ENCODE data around the gene AS3MT. TPM values are rescaled to one million over a fixed set of nuclear protein-coding genes. Genes with fewer than 3 reads are reported as not detected.

Gene AS3MT
- total and polyA plus RNA-seq, 9 donors = 1.5 to 32.8 (median 5.3) TPM

DNA sequence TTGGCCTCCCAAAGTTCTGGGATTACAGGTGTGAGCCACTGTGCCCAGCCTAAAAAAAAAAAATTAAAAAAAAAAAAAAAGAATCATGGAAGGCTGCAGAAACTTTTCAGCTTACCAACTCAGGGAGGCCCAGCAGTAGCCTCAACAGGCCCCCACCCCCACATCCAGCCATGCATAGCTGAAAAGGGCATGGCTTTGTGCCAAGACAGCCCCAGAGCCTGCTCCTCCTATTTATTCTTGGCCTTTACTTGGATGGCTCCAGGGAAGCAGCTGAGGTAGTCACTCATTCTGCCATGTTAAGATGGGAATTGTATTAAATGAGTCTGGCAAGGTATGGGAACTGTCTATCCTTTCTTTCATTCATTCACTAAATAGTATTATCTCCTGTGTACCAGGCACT is 35.1 kb downstream of the AS3MT start:
- no peak for DNase-seq
- Histone ChIP-seq H3K27me3 (no peaks in the 10 kb centered on the region), H3K36me3 (no peaks in the 10 kb centered on the region), H3K9me3 (no peaks in the 10 kb centered on the region), H3K4me3 (no peak overlapping the region), H3K27ac (no peak overlapping the region), H3K4me1 (ENCODE audit: insufficient read depth) (no peaks in the 10 kb centered on the region)
- intact Hi-C loops (cut with DNase I) = loop anchor here in 3 of 4 donors (5.0 to 10.0 kb wide), 3 partner anchors 67 to 177 kb away; partner anchors contain the start of gene CYP17A1 (in 2 of the 3)
- TF ChIP-seq EP300 (IDR thresholded peaks at IDR 0.05) (no peak), POLR2A (IDR thresholded peaks at IDR 0.05) (no peak)
- TF ChIP-seq, protein P1, sequence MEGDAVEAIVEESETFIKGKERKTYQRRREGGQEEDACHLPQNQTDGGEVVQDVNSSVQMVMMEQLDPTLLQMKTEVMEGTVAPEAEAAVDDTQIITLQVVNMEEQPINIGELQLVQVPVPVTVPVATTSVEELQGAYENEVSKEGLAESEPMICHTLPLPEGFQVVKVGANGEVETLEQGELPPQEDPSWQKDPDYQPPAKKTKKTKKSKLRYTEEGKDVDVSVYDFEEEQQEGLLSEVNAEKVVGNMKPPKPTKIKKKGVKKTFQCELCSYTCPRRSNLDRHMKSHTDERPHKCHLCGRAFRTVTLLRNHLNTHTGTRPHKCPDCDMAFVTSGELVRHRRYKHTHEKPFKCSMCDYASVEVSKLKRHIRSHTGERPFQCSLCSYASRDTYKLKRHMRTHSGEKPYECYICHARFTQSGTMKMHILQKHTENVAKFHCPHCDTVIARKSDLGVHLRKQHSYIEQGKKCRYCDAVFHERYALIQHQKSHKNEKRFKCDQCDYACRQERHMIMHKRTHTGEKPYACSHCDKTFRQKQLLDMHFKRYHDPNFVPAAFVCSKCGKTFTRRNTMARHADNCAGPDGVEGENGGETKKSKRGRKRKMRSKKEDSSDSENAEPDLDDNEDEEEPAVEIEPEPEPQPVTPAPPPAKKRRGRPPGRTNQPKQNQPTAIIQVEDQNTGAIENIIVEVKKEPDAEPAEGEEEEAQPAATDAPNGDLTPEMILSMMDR (IDR thresholded peaks at IDR 0.05) = no peak

- WGBS, 3 donors = 82 to 84% (median 82%) methylated on average over 4 of the region's 4 CpGs
- TF ChIP-seq, protein P1 (IDR thresholded peaks at IDR 0.05) = no peak
- TF ChIP-seq EP300 (IDR thresholded peaks at IDR 0.05) (no peak), POLR2A (IDR thresholded peaks at IDR 0.05) (no peak)
- Histone ChIP-seq H3K4me3 (no peak overlapping the region), H3K27ac (no peak overlapping the region), H3K36me3 (no peaks in the 10 kb centered on the region), H3K27me3 (no peaks in the 10 kb centered on the region), H3K4me1 (ENCODE audit: insufficient read depth) (no peaks in the 10 kb centered on the region), H3K9me3 (no peaks in the 10 kb centered on the region)
- intact Hi-C loops (cut with DNase I) = loop anchor here in 1 of 4 donors (10.0 kb wide), 1 partner anchor 72 kb away; the partner anchor contains the start of gene CYP17A1
- DNase-seq = no peak
These were observed 37.2 kb downstream of the AS3MT start for GRCh38 chr10:102906507-102906906.

DNA sequence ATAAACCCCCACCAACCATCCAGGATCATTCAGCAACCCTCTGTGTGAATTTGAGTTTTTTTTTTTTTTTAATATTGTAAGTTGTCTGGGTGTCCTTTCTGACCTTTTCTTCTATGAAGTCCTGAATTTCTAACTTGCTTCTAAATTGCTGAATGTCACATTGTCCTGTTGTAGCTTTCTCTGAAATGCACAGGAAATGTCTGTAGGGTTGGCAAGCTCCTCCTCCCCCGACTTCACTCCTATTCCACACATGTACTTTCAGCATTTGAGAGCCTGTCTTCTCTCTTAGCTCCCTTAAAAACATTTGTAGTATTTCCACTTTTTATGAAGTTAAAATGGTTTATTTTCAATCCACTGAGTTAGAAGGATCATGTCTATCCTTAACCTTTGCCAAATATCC is 45.5 kb downstream of the AS3MT start:
- Histone ChIP-seq H3K27me3 (no peaks in the 10 kb centered on the region), H3K9me3 (no peaks in the 10 kb centered on the region), H3K27ac (no peak overlapping the region), H3K4me1 (ENCODE audit: insufficient read depth) (peaks cover 1% of the 10 kb centered on the region), H3K36me3 (no peaks in the 10 kb centered on the region), H3K4me3 (no peak overlapping the region)
- DNase-seq = no peak
- 69 to 73% (median 70%) methylated on average over 1 of the region's 1 CpG for WGBS, 3 donors
- intact Hi-C loops (cut with DNase I) = loop anchor here in 3 of 4 donors (5.0 to 10.0 kb wide), 4 partner anchors 138 to 333 kb away; partner anchors contain the start of gene RPEL1 (in 3 of the 3)
- no peak for TF ChIP-seq EP300 (IDR thresholded peaks at IDR 0.05)
- no peak for TF ChIP-seq POLR2A (IDR thresholded peaks at IDR 0.05)
- TF ChIP-seq, protein P1 (IDR thresholded peaks at IDR 0.05) = no peak

DNA sequence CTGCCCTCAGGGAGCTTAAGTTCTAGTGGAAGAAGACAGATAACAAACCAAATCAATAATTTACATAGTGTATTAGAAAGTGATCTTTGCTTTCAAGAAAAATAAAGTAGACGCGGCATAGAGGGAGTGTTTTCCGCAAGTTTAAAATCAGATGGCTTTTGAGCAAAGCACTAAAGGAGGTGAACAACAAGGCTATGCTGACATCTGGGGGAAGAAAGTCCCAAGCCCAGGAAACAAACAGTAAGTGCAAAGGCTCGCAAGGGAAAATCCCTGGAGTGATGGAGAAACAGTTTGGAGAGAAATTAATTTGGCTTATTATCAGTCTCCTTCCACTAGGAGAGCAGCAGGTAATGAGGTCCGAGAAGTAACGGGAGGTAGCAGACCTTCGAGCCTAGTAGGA is 46.9 kb downstream of the AS3MT start:
- WGBS, 3 donors = 77 to 84% (median 78%) methylated on average over 7 of the region's 7 CpGs

More for the DNA sequence above, 46.9 kb downstream of the AS3MT start:
- Histone ChIP-seq H3K4me1 (ENCODE audit: insufficient read depth) (peaks cover 1% of the 10 kb centered on the region), H3K4me3 (no peak overlapping the region), H3K36me3 (no peaks in the 10 kb centered on the region), H3K27me3 (no peaks in the 10 kb centered on the region), H3K9me3 (no peaks in the 10 kb centered on the region), H3K27ac (no peak overlapping the region)
- intact Hi-C loops (cut with DNase I) = loop anchor here (2.0 to 10.0 kb wide), 6 partner anchors 136 to 331 kb away; partner anchors contain the start of gene RPEL1 (in 4 of the 4)
- DNase-seq = no peak
- TF ChIP-seq, protein P1 (IDR thresholded peaks at IDR 0.05) = no peak
- TF ChIP-seq EP300 (IDR thresholded peaks at IDR 0.05) (no peak), POLR2A (IDR thresholded peaks at IDR 0.05) (no peak)

Data from ovary (tissue), 9 donors.